NCI-H2227 treated with DMSO at 0.1 percent for 48 hours (cell line): Measurements from ENCODE around the gene IL17RD.

Experiments used
- DNase-seq: peaks from one replicate; lab custom pipeline; 2025; lab: John Stamatoyannopoulos, UW

Gene IL17RD

DNA sequence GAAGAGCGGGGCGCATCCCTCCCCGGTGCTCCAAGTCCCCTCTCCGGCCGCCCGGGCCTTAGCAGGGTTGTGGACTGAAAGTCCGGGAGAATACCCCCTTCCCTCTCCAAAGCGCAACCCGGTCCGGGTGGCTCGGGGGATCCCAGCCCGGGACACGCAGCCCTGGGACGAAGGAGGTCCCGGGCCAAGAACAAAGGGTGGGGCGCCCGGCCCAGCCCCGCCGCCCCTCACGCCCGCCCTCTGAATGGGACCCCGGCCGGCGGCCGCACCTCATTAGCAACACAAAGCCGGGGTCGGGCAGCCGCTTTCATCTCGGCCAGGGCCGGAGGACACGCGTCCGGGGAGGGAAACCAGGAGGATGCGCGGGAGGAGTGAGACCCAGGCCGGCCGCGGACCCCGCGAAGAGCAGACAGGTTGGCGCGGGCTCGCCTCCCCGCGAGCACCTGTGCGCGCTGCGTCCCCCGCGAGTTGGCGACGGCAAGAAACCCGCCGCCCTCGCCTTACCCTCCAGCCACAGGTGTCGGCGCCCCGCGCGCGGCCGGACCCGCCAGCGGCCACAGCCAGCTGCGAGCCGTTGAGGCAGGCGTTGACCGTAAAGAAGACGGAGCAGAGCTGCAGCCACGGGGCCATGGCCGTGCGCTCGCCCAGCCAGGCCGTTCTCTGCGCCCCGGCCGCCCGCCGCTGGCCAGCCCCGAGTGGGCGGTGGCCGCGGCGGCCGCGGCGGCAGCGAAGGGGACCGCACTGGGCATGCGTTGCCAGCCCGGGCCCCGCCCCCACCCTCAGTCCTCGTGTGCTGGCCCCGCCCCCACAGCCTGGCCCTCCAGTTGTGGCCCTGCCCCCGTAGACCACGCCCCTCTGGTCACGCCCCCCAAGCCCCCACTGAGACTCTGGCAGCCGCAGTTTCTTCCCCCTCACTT, at the start of gene IL17RD:
IL17RD (minus strand) TSS at position 697 of the 917 bp plus-strand sequence; CDS start at position 630, 67 bp downstream.
- DNase-seq = peak; percentile 81

DNA sequence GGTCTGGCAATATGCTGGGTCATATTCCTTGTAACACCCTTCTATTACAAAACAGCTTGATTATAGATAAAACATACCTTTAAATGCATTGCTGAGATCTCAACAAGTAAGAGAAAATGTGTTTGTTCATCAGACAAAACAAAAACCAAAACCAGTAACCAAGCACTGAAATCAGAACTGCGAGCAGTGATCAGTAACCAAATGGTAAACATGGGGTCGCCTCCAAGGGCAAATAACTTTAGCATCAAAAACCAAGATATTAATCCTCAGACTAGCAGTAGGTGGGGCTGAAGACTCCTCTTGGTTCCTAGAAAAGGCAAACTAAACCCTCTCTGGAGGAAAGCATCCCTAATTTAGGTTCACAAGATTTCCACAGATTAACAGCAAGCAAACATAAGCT, 41.3 kb upstream of the IL17RD start:
- no peak for DNase-seq

DNA sequence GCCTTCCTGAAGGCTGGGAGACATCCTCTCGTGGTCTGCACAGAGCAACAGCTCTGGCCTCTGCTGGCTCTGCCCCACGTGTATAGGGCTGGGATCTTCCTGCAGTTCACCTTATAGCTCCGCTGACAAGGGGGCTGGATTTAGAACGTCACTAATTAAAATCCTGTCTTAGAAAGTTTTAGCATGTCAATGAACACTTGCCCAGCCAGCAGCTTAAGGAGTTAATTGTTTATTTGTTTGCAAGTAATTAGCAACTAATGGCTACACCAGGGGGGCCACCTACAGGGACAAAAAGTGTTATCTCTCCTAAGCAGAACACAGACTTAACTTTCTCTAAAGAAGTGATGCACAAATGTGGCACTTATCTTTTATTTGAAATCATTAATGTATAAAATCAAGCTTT, 34.7 kb upstream of the IL17RD start, which contains the start of gene HESX1:
HESX1 (minus strand) TSS at position 84 of the 403 bp plus-strand sequence; CDS start at position 24, 60 bp downstream.
- DNase-seq = no peak

DNA sequence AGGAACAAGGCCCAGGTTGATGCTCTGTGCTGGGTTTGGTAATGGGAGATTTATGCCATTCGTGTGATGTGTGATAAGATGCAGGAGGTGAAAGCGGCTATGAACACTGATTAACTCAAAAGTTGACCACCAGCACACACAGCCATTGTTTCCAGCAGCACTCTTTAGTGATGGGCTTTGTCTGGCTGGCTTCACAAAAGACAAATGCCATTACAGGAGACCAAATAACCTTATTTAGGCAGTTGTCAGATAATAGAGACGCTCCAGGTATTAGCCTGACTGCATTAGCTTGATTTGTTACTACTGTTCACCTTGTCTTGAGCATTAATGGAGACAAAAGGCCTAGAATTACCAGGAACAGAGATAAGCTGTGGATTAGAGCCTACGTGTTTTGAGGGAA, 29.5 kb upstream of the IL17RD start:
- no peak for DNase-seq

DNA sequence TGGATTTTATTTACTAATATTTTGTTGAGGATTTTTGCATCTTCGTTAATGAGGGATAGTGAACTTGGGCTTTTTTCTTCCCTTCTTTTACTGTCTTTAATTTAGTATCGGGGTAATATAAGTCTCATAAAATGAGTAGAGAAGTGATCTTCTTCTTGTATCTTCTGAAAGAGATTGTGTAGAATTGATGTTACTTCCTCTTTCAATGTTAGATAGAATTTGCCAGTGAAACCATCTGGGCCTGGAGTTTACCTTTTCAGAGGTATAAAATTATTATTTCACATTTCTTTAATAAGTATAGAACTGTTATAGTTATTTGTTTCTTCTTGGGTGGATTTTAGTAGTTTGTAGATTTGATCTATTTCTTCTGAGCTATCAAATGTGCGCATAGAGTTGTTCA, 26.9 kb upstream of the IL17RD start:
- DNase-seq = no peak

- DNase-seq = no peak
These were observed 19.4 kb upstream of the IL17RD start for GRCh38 chr3:57184526-57184925.

GRCh38 chr3:57179580-57180410, 14.6 kb upstream of the IL17RD start:
- DNase-seq = no peak

DNA sequence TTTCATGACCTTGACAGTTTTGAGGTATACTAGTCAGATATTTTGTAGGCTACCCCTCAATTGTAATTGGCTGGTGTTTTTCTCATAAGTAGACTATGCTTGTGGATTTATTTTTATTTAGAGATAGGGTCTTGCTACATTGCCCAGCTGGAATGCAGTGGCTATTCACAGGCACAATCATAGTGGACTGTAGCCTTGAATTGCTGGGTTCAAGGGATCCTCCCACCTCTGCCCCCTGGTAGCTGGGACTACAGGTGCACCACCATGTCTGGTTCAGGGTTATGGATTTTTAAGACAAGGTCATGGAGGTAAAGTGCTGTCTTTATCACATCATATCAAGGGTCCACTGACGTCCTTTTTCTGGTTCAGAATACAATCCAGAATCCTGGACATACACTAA, 10.9 kb upstream of the IL17RD start:
- no peak for DNase-seq

DNA sequence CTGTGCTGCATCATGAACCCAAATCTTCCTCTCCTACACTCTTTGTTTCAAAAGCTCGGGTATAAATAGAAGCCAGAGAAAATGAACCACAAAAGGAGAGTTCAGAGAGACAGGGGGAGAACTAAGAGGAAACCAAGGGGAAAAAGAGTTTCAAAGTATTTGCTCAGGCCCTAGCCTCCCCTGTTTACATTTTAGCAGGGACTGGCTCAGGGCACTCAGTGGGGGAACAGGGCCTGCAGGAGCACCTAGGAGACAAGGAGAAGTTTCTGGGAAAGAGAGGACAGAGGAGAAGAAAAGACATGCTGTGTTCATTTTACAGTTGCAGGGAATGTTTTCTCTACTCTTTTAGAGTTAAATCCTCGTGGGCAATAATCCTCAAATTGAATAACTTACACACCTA, 8.5 kb upstream of the IL17RD start:
- DNase-seq = no peak

GRCh38 chr3:57170946-57171345, 5.8 kb upstream of the IL17RD start:
- DNase-seq = no peak

DNA sequence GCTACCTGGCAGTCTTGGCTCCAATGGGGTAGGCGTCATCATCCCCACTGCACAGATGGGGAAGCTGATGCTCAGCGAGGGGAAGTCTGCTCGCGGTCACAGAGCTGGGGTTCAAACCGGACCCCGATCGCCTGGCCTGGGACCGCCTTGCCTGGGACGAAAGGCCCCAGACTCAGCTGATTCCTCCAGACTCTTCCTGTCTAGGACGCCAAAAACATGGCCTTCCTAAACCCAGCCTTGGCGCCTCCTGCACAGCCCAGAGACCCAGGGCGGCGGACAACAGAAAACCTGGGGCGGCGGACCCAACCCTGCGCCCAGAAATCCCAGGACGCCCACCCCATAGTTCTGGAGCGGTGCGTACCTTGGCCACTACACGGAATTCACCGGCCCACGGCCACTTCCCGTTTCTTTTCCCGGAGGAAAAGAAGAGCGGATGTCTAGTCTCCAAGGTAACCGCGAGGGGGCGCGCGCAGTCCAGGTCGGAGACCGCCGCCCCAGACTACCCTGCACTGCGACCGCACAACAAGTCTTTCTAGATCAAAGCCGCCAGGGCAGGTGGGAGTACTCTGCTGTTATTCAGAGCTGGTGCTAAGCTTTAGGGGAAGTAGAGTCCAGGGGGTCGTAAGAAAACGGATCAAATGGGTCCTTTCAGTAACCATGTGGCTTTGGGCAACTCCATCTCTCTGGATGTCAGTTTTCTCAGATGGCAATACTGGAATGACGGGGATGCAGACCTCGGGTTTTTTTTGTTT, 4.9 kb upstream of the IL17RD start:
- peak; percentile 63 for DNase-seq

- no peak for DNase-seq
These were observed 4.0 kb upstream of the IL17RD start for GRCh38 chr3:57169108-57169507.

DNA sequence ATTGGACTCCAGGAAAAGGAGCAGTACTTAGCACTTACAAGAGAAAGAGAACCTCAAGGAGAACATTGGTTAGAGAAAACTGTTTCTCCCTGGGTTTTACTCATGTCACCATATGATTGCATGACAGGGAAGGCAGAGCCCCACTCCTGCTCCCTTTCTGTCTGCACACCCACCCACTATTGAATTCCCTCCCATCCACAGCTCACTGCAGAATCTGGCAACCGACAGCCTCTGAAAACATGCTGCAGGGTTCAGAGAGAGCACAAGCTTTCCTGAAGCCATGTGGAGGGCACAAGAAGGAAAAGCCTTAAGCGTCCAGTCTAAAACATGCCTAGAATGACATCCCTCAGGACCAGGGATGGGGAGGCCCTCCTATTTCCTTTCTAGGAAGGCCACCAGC, 3.0 kb upstream of the IL17RD start:
- no peak for DNase-seq

DNA sequence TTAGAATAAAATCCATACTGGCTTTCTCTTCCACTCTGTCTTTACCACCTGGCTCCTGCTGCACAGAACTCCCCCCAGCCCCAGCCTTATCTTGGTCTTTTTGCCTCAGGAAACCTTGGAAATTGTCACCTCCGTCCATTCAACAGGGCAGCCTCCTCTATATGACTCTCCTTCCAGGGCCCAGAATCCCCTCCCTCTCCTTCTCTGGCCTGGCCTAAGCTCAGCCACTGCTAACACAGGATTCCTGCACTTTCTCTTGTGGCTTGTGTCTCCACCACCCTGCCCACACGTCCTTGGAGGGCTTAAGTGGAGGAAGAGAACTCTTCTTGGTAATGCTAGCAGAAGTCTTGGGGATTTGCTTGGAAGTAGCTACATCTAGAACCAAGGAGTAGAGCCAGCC, 1.5 kb upstream of the IL17RD start:
- no peak for DNase-seq

DNA sequence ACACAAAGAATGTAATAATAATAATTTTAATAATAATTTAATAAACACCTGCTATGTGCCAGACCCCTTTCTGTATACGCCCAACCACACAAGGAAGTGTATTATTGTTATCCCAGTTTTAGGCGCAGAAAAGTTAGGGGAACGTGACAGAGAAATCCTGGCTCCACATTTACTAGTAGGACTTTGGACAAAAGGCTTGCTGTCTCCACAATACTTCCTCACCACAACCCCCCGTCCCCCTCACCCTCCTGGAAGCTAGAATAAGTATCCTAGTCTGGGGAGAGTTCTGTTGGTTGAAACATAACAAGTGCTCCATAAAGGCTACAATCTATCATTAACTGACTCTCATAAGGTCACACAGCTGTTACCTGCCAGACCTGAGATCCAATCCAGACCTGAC, 488 bp upstream of the IL17RD start:
- no peak for DNase-seq

DNA sequence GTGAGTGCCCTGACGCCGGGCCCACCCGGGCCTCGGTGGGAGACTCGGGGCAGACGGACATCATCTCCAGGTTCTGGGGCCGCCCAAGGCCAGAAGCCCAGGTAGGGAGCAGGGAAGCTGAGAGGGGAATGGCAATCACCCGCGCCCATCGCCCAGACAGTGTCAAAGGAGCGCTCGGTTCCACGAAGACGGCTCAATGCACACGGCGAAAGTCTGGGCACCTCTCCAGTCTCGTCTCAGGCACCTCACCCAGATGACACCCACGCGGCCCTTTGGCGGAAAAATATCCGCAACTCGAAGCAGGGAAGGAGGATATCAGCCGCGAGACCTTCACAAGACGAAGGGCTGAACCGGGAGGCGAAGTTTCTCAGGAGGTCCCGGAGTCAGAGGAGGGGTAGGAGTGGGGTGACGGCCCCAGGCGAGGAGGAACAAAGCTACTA, 916 bp downstream of the IL17RD start:
- no peak for DNase-seq

GRCh38 chr3:57163751-57164150, 1.4 kb downstream of the IL17RD start:
- no peak for DNase-seq

DNA sequence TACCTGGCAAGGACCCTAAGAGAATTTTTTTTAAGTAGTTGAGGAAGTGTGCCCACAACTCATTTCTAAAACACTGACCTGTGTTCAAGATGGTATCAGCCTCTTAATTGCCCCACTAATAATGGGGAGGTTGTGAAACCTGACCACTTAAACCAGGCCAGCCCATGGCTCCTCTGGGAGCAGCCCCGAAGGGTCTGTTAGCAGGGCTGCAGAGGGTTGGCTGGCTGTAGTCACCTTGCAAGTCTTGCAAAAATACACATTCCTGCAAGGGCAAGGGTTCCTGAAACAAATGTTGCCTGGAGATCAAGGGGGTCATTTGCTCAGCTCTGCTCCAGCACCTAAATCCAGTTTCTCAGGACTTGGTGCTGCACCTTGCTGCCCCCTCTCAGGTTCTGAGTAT, 3.2 kb downstream of the IL17RD start:
- no peak for DNase-seq

DNA sequence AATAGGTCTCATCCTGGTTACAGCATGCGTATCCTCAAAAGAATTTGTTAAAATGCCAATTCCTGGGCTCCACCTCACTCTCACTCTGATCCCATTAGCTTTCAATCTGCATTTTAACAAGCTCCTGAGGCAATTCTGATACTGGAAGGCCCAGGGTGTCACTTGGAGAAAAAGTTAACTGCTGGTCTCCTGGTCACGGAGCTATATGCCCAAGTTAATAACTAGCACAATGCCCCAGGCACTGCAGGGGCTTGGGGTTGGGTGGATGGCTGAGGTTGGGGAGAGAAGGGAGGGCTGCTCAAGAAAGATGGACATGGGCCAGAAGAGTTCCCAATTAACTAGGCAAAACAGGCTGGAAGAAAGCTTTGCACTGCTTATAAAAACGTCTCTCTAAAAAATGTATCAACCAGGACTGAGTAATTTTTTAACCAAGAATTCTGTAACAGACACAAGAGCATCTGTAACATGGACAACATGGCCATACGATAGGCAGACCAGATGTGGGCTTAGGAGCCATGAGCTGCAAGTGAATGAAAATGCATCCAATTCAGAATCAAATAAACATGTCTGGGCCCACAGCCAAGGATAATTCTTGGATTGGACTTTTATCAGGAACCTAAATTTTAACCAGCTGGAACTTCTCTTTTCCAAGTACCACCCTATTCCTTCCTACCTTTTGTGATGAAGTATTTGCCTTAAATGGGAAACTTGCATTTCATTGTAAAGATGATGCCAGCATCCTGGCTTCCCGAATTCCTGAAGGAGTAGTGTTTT, 4.2 kb downstream of the IL17RD start:
- no peak for DNase-seq

GRCh38 chr3:57160076-57160764, 4.9 kb downstream of the IL17RD start:
- no peak for DNase-seq
